ENCODE measurements around the gene SKA2.

DNA sequence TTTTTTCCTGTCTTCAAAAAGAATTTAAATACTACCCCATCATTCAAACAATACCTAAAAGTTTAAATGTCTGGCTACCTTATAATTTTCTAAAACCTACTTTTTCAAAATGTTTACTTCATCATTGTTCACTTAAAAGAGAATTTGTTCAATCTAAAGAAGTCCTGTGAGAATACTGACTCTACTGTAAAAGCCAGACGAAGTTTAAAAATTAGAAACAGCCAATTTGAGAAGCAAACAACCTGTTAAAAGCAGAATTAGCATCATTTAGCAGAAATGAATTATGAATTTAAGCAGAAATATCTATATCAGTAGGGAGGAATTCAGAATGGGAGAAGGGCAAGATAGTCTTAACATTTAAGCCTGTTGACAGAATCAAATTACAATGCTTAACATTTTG, 2.1 kb downstream of the SKA2 start:
- TF ChIP-seq, protein P1, sequence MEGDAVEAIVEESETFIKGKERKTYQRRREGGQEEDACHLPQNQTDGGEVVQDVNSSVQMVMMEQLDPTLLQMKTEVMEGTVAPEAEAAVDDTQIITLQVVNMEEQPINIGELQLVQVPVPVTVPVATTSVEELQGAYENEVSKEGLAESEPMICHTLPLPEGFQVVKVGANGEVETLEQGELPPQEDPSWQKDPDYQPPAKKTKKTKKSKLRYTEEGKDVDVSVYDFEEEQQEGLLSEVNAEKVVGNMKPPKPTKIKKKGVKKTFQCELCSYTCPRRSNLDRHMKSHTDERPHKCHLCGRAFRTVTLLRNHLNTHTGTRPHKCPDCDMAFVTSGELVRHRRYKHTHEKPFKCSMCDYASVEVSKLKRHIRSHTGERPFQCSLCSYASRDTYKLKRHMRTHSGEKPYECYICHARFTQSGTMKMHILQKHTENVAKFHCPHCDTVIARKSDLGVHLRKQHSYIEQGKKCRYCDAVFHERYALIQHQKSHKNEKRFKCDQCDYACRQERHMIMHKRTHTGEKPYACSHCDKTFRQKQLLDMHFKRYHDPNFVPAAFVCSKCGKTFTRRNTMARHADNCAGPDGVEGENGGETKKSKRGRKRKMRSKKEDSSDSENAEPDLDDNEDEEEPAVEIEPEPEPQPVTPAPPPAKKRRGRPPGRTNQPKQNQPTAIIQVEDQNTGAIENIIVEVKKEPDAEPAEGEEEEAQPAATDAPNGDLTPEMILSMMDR (IDR thresholded peaks at IDR 0.05): no peak
- TF ChIP-seq POLR2A (IDR thresholded peaks at IDR 0.05): no peak
